Epithelial cell of alveolus of lung (primary cell): ENCODE data around the gene YDJC. TPM values are rescaled to one million over a fixed set of nuclear protein-coding genes. Genes with fewer than 3 reads are reported as not detected.

Source experiments
- total RNA-seq: library from RNA; depleted of rRNA; stranded (reverse); fragments of >200 nt; gene quantifications from 2 replicates; pipeline ENCODE4 v1.2.1, GENCODE V29; 2015

Gene YDJC, protein sequence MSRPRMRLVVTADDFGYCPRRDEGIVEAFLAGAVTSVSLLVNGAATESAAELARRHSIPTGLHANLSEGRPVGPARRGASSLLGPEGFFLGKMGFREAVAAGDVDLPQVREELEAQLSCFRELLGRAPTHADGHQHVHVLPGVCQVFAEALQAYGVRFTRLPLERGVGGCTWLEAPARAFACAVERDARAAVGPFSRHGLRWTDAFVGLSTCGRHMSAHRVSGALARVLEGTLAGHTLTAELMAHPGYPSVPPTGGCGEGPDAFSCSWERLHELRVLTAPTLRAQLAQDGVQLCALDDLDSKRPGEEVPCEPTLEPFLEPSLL
- 50.1 and 60.4 TPM in 2 replicates for total RNA-seq

DNA sequence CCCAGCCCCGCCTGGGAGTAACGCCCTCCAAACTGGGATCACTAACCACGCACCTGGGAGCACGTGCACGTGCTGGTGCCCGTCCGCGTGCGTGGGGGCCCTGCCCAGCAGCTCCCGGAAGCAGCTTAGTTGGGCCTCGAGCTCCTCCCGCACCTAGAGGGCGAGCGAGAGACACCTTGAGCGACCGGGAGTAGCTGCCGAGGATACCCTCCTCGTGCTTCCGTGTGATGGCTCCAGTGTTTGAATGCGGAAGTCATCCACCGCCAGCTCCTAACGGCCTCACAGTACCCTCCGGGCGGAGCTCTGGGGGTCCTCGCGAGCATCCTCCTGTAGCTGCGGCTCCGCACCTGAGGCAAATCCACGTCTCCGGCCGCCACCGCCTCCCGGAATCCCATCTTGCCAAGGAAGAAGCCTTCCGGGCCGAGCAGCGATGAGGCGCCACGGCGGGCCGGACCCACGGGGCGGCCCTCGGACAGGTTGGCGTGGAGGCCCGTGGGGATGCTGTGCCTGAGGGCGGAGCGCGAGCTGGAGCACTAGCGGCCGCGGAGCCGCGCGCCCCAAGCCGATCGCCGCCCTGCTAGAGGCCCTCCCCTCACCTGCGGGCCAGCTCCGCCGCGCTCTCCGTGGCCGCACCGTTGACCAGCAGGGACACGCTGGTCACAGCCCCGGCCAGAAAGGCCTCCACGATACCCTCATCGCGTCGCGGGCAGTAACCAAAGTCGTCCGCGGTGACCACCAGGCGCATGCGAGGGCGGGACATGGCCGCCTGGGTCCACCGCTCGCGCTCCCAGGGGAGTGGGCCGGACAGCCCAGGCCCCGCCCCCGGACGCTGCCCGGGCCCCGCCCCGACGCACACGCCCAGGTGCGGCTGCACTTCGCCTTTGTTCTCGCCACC lies at the start of gene YDJC:
Gene YDJC (minus strand): TSS at position 768 of the 895 bp plus-strand sequence. CDS start 8 bp downstream, at position 760.

DNA sequence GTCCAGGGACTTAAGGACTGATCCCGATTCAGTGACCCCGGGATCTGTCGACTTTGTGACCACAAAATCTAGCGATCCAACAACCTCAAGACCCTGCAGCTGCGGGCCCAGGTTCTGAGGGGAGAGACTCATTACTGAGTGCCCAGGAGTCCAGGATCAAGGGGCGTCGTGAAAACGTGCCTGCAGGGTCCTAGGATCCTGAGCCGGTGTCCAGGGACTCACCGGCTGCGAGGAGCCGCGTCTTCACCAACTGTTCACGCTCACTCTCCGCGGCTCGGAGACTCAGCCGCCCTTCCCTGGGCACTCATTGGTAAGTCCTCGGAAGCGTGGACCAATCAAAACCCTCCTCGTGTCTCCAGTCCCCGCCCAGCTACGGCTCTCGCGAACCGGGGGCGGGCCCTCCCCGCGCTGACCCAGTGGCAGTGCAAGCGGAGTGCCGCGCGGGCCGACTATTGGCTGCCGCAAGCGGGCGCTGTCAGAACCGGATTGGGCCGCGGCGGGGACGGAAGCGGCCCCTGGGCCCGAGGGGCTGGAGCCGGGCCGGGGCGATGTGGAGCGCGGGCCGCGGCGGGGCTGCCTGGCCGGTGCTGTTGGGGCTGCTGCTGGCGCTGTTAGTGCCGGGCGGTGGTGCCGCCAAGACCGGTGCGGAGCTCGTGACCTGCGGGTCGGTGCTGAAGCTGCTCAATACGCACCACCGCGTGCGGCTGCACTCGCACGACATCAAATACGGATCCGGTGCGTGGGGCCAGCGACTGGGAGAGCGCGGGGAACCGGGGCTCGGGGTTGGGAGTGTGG lies 12.2 kb upstream of the YDJC start, which contains the start of gene SDF2L1:
Gene SDF2L1 (plus strand): TSS at position 514 of the 795 bp plus-strand sequence. CDS start 35 bp downstream, at position 549.

DNA sequence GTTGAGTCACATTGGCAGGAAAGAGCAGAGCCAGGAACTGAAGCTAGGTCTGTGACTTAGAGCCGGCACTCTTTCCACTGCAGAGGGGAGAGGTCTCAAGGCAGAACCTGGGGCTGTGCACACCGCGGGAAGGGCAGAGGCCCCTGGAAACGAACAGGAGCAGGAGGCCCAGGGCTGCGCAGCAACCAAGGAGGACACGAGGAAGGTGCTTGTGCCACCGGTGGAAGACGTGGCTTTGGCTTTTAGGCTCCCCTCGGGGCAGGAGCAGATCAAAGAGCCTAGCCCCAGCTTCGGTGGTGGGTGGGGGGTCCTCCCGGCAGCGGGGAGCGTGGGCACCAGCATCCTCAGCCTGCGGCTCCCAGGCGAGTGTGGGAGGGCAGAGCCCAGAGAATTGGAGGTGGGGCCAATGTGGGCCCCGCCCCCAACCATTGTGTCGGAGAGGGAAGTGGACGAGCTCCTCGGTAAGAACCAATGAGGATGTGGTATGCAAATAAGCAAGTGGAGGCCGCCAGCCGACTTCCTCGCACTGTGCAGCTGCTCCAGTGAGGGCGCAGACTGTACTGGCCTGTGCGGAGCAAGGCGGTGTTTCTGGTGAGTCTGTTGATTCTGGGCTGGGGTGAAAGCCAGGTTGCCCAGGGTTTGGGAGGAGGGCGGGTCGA lies 2.5 kb upstream of the YDJC start, which contains the start of gene CCDC116:
Gene CCDC116 (plus strand): TSS at position 524 of the 659 bp plus-strand sequence. CDS start 422 bp downstream, outside the sequence.

Other genes with a start within 250 kb of the YDJC start
- gene RIMBP3B, start 246.3 kb downstream of the YDJC start, total RNA-seq = under 0.01 TPM in 1 of 2 replicates, not detected in the other
- gene HIC2, start 212.7 kb downstream of the YDJC start, total RNA-seq = 2.3 and 2.7 TPM in 2 replicates
- 0.13 and 3.8 TPM in 2 replicates for gene TMEM191C, start 162.6 kb downstream of the YDJC start, total RNA-seq
- under 0.01 TPM in 2 replicates for gene RIMBP3C, start 78.6 kb downstream of the YDJC start, total RNA-seq
- gene UBE2L3, start 62.3 kb downstream of the YDJC start, total RNA-seq = 66.1 and 70.3 TPM in 2 replicates
- 0.16 TPM in 1 of 2 replicates, not detected in the other for gene CCDC116, start 2.7 kb upstream of the YDJC start, total RNA-seq
- 24.3 and 87.4 TPM in 2 replicates for gene SDF2L1, start 12.3 kb upstream of the YDJC start, total RNA-seq
- 28.1 and 30.6 TPM in 2 replicates for gene PPIL2, start 36.0 kb upstream of the YDJC start, total RNA-seq
- 0.52 and 4.1 TPM in 2 replicates for gene YPEL1, start 105.8 kb upstream of the YDJC start, total RNA-seq
- gene MAPK1, start 237.6 kb upstream of the YDJC start, total RNA-seq = 28.7 and 31.4 TPM in 2 replicates